NCI-H774 (cell line): ENCODE results near the gene SCN5A.
"Not testable (repeated sequence)": the region's sequence is repeated elsewhere in the genome, so short reads cannot be mapped to it uniquely, and the experiment has no call there.

ENCODE experiments used
- DNase-seq: peaks from one replicate; lab custom pipeline; 2025; lab: John Stamatoyannopoulos, UW

SCN5A gene

GRCh38 chr3:38578551-38578950 lies 70.9 kb downstream of the SCN5A start:
- DNase-seq: no peak

GRCh38 chr3:38578081-38578475 lies 71.4 kb downstream of the SCN5A start:
- no peak for DNase-seq

- DNase-seq: no peak
Observed at GRCh38 chr3:38577371-38578080, 72.0 kb downstream of the SCN5A start.

- no peak for DNase-seq
Observed at GRCh38 chr3:38576526-38577370, 72.7 kb downstream of the SCN5A start.

GRCh38 chr3:38576131-38576525 lies 73.4 kb downstream of the SCN5A start:
- no peak for DNase-seq

GRCh38 chr3:38575279-38575843 lies 74.1 kb downstream of the SCN5A start:
- no peak for DNase-seq

GRCh38 chr3:38574411-38575278 lies 74.8 kb downstream of the SCN5A start:
- no peak for DNase-seq

- DNase-seq: no peak
Observed at GRCh38 chr3:38573556-38573955, 75.9 kb downstream of the SCN5A start.

- DNase-seq: no peak
Observed at GRCh38 chr3:38573111-38573510, 76.4 kb downstream of the SCN5A start.

- no peak for DNase-seq
Observed at GRCh38 chr3:38567498-38567897, 82.0 kb downstream of the SCN5A start.

GRCh38 chr3:38566794-38567193 lies 82.7 kb downstream of the SCN5A start:
- not testable (repeated sequence) for DNase-seq

GRCh38 chr3:38566215-38566528 lies 83.3 kb downstream of the SCN5A start:
- no peak for DNase-seq

GRCh38 chr3:38565339-38566214 lies 83.9 kb downstream of the SCN5A start:
- DNase-seq: no peak

GRCh38 chr3:38564631-38565338 lies 84.7 kb downstream of the SCN5A start:
- no peak for DNase-seq

GRCh38 chr3:38563886-38564270 lies 85.6 kb downstream of the SCN5A start:
- no peak for DNase-seq

GRCh38 chr3:38563070-38563885 lies 86.2 kb downstream of the SCN5A start:
- no peak for DNase-seq

GRCh38 chr3:38562467-38562925 lies 87.0 kb downstream of the SCN5A start:
- DNase-seq: no peak

GRCh38 chr3:38561746-38562466 lies 87.6 kb downstream of the SCN5A start:
- no peak for DNase-seq
